Measurements from ENCODE around the gene RPS25.
"Not testable (repeated sequence)": the region's sequence is repeated elsewhere in the genome, so short reads cannot be mapped to it uniquely, and the experiment has no call there.

RPS25 gene
- 703 to 954 reads per million in 2 donors for total RNA-seq

GRCh38 chr11:119018074-119018938 lies at the start of gene RPS25, which contains the start of gene TRAPPC4:
RPS25 (minus strand) TSS chr11:119018343; CDS start chr11:119018284, 59 bp downstream.
TRAPPC4 (plus strand) TSS chr11:119018766; CDS start chr11:119018796, 30 bp downstream.
- peak; percentile 87 for DNase-seq

- DNase-seq, result peak; percentile 98
These were observed 49.5 kb upstream of the RPS25 start, which contains the start of gene VPS11 for GRCh38 chr11:119067371-119068222. VPS11 (plus strand) TSS chr11:119067818; CDS start chr11:119067824, 6 bp downstream.

- DNase-seq, result no peak
These were observed 47.2 kb upstream of the RPS25 start for GRCh38 chr11:119065369-119065768.

GRCh38 chr11:119062779-119063178 lies 44.6 kb upstream of the RPS25 start:
- no peak for DNase-seq

GRCh38 chr11:119061256-119061655 lies 43.1 kb upstream of the RPS25 start:
- DNase-seq, result no peak

- DNase-seq, result not testable (repeated sequence)
These were observed 41.0 kb upstream of the RPS25 start for GRCh38 chr11:119059128-119059527.

- peak; percentile 98 for DNase-seq
These were observed 39.0 kb upstream of the RPS25 start, which contains the start of gene HYOU1 for GRCh38 chr11:119057000-119057769. HYOU1 (minus strand) TSS chr11:119057205; CDS start chr11:119056160, 1,045 bp downstream.

- DNase-seq, result peak; percentile 41
These were observed 38.4 kb upstream of the RPS25 start for GRCh38 chr11:119056421-119056999.

GRCh38 chr11:119055901-119056300 lies 37.8 kb upstream of the RPS25 start:
- DNase-seq, result no peak

- DNase-seq, result no peak
These were observed 36.3 kb upstream of the RPS25 start for GRCh38 chr11:119054418-119054817.

- DNase-seq, result no peak
These were observed 34.1 kb upstream of the RPS25 start for GRCh38 chr11:119052163-119052814.

- no peak for DNase-seq
These were observed 33.5 kb upstream of the RPS25 start for GRCh38 chr11:119051440-119052162.

- no peak for DNase-seq
These were observed 30.9 kb upstream of the RPS25 start for GRCh38 chr11:119049081-119049480.

GRCh38 chr11:119048644-119049043 lies 30.5 kb upstream of the RPS25 start:
- no peak for DNase-seq

- no peak for DNase-seq
These were observed 29.1 kb upstream of the RPS25 start for GRCh38 chr11:119047205-119047604.

GRCh38 chr11:119046489-119046888 lies 28.3 kb upstream of the RPS25 start:
- no peak for DNase-seq

- no peak for DNase-seq
These were observed 26.6 kb upstream of the RPS25 start for GRCh38 chr11:119044708-119045107.

GRCh38 chr11:119042927-119043326 lies 24.8 kb upstream of the RPS25 start:
- DNase-seq, result no peak

- DNase-seq, result no peak
These were observed 23.8 kb upstream of the RPS25 start for GRCh38 chr11:119041821-119042514.

- DNase-seq, result not testable (repeated sequence)
These were observed 21.3 kb upstream of the RPS25 start for GRCh38 chr11:119039471-119039870.

Measured in activated gamma-delta T cell (primary cell).